GM12872 (cell line): Measurements from ENCODE around the gene C1QL1.

Experiments used
- TF ChIP-seq, protein P1 (sequence below): IDR thresholded peaks from 3 replicates; pipeline ENCODE4 v1.5.1; 2011; ENCODE audit warnings: low read depth, mild to moderate bottlenecking, low read length, moderate library complexity; ENCODE audit not compliant: insufficient read depth

Gene C1QL1

DNA sequence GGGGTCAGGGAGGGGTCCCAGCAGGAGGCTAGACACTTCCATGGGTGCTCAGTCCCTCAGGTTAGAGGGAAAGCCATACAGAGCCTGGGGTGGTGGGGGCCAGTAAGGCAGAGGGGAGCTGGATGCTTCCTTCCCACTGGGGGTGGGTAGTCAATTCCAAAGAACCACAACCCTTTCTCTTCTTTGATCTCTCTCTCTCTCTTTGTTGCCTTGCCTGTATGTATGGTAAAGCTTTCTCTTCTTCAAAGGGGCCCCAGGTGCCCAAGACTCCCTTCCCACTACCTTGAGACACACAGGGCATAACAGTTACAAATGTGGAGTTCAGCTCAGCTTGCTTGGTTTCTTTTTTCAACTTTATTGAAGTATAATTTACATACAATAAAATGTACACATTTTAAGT, 30.5 kb upstream of the C1QL1 start:
- TF ChIP-seq, protein P1, sequence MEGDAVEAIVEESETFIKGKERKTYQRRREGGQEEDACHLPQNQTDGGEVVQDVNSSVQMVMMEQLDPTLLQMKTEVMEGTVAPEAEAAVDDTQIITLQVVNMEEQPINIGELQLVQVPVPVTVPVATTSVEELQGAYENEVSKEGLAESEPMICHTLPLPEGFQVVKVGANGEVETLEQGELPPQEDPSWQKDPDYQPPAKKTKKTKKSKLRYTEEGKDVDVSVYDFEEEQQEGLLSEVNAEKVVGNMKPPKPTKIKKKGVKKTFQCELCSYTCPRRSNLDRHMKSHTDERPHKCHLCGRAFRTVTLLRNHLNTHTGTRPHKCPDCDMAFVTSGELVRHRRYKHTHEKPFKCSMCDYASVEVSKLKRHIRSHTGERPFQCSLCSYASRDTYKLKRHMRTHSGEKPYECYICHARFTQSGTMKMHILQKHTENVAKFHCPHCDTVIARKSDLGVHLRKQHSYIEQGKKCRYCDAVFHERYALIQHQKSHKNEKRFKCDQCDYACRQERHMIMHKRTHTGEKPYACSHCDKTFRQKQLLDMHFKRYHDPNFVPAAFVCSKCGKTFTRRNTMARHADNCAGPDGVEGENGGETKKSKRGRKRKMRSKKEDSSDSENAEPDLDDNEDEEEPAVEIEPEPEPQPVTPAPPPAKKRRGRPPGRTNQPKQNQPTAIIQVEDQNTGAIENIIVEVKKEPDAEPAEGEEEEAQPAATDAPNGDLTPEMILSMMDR, result no peak

DNA sequence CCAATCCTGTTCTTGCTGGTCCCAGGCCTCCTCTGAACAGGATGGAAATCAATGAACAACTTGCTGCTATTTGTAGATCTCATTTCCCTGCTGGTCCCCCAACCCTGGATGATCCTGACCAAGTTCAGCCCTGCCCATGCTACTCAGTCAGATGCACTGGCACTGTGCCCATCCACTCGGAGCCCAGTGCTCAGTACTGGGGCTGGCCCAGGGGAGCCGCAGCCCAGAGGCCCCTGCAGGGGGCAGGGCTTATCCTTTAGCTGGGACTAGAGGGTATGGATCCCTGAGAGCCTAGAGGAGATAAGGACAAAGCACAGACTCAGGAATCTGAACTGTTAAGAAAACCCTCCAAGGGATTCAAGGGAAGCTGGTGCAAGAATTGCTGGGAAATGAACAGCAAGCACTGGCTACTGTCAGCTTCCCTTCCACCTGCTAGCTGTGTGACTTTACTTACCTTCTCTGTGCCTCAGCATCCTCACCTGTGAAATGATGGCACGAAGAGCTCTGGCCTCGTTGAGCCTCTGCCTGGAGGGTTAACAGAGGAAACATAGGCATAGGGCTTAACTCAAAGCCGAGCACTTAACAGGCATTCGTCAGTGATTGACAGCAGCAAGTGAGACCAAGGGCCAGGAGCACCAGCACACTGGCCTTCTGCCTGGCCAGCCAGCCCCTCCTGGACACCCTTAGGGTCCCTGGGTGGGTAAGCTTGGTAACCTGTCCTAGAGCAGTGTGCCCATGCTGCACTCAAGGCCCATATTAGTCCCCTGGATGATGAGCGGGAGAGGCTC, 29.8 kb upstream of the C1QL1 start:
- TF ChIP-seq, protein P1, result no peak

DNA sequence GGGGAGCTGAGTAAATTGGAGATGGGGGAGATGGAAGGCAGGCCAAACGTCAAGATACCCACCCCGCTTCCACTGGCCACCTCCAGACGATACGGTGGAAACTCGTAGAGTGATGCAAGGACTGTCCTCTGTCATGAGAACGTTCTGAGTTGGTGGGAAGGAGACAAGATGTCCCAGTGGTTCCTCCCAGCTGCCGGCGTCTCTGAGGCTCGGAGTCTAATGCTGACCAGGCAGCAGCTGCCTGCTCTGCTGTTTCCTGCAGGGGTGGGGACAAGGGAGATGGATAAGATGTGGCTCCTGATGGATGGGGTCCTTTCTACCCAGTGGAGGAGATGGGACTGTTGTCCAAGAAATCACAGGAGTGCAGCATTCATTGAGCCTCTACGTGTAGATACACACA, 28.2 kb upstream of the C1QL1 start:
- TF ChIP-seq, protein P1, result no peak

DNA sequence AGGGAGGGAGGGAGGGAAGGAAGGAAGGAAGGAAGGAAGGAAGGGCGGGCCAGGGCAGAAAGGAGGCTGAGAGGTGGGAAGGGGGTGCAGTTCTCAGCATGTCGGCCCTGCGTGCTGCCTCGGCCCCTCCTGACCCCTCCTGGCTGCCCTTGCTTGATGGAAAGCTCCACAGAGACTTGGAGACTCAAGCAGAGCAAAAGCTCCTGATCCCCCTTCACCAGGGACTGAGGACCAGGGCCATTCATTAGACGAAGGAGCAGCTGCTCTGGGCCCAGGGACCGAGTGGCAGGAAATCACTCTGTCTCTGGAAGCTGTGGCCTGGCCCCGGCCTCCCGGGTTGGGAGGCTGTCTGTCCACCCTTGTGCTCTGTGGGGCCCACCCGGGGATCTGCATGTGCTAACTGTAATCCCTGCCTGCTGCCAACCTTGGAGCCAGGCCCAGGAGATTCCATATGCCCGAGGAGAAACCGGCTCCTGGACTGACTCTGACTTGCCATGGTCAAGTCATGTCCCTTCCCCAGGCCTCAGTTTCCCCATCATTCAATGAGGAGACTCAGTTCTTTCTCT, 27.4 kb upstream of the C1QL1 start:
- TF ChIP-seq, protein P1, result no peak

DNA sequence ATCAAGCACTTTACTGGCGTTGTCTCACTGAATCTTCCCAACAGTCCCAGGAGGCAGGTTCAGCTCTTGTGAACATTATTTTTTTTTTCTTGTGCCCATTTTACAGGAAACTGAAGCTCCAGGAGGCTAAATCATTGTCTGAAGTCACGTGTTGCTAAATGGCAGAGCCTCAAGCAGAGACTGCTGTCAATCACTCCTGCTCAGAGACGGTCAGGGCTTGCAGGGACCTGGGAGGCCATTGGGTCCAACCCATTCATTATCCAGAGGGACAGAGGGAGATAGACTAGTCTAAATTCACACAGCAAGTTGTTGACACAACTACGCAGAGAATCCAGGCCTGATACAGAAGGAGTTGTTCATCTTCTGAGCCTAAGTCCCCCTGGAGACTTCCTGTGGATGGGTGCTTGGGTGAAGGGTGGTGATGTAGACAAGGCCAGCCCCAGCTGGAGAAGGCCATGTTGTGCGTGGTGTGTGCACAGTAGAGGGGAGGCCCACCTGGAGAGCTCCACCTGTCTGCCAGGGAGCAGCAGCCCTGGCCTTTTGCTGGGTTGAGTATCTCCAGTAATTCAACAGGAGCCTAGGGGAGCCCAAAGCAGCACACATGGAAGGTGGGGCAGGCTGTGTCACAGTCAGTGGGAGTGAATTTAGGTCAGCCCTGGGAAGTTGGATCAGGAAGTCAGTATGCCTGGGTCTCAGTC, 24.3 kb upstream of the C1QL1 start:
- TF ChIP-seq, protein P1, result no peak

DNA sequence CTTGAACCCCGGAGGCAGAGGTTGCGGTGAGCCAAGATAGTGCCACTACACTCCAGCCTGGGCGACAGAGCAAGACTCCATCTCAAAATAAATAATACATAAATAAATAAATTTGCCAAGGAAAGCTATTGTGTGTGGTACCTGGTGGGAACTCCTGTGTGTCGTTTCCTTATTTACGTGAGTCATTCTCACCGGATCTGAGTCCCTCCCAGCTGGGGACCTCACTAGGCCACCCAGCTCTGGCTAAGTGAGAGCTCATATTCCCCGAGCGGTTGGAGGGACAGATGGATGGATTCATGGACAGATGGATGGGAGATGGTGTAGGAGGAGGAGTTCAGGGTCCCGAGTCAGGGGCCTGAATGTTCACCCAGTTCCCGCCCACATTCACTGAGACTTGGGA, 22.9 kb upstream of the C1QL1 start:
- TF ChIP-seq, protein P1, result no peak

DNA sequence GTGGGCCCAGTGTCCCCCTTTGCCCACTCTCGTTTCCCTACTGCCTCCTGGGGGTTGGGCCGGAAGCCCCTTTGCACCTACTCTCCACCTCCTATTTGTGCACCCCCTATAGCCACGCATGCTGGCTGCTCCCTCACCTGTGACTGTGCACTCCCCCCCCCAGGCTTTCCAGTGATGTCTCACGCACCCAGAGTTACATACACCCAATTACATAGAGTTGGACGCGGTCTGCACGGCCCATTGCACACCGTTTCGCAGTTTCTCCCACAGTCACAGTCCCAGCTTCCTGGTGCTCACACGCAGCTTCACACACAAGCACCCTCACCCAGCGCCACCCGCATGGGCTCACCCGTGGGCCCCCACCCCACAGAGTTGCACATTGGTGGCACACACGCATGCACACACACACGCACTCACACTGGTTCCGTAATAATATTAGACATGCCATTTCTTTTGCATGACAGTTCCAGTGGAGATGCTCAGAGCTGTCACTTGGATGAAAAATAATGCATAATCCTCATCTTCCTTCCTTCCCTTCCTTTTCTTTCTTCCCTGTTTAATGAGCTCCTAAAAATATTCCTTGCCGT, 21.5 kb upstream of the C1QL1 start:
- TF ChIP-seq, protein P1, result no peak
